HCT116 (cell line): ENCODE results near the gene IARS1. TPM values are rescaled to one million over a fixed set of nuclear protein-coding genes. Genes with fewer than 3 reads are reported as not detected.

Experiments used
- ATAC-seq: fragments of 200-7000 bp; cut with Tn5 transposase; 2 replicates; pipeline ENCODE4 v1.9.1; 2020; ENCODE audit warnings: mild to moderate bottlenecking, moderate library complexity
- BruUV-seq: library from RNA; stranded (reverse); fragments of 400-500 nt; replicated peaks from 2 replicates; lab custom pipeline; 2021; lab: Mats Ljungman, UMichigan
- CTCF ChIA-PET: fragments of 300-600 bp; sonication (Branson Sonifier 250); formaldehyde crosslinking; loops from one replicate; lab custom pipeline; 2021; ENCODE audit warnings: antibody characterized with exemption; lab: Charles Lee
- POLR2A ChIA-PET: fragments of 300-600, 350-600 bp; sonication (Branson Sonifier 250); formaldehyde crosslinking; loops from one replicate; lab custom pipeline; 2021; ENCODE audit warnings: antibody characterized with exemption; lab: Charles Lee
- RAD21 ChIA-PET, 2 experiments: fragments of 300-600 bp; sonication (Branson Sonifier 250); formaldehyde crosslinking; loops; one replicate each; lab custom pipeline; 2023; ENCODE audit warnings: low total read pairs in 2 of 2; ENCODE audit not compliant: uncharacterized antibody in 2 of 2, unreplicated experiment in 2 of 2, low non-redundant PET in 1 of 2; lab: Charles Lee
- DNase-seq: peaks from one replicate; pipeline ENCODE4 v3.0.0-alpha.2; 2010; ENCODE audit warnings: low read depth, low spot score
- H2AFZ ChIP-seq: fragments of 200-600 bp; shearing (Covaris generic), sonication (generic); 2 replicates; pipeline ENCODE4 v1.6.1; 2017; ENCODE audit warnings: low read depth, mixed run types, mixed read lengths, antibody characterized with exemption, low read length; ENCODE audit not compliant: poor library complexity, severe bottlenecking
- H3K27ac ChIP-seq: 2 replicates; pipeline ENCODE4 v1.5.1; 2012; ENCODE audit warnings: low read depth, low read length
- H3K27me3 ChIP-seq: fragments of 200-600 bp; sonication (generic); 2 replicates; pipeline ENCODE4 v1.6.1; 2016; ENCODE audit warnings: mixed run types, low read length, mixed read lengths; ENCODE audit not compliant: insufficient read depth
- H3K36me3 ChIP-seq, 2 experiments: fragments of 200-500 bp in 1 of 2; fragments of 200-600 bp in 1 of 2; sonication (Bioruptor generic) in 1 of 2; sonication (generic) in 1 of 2; 2 replicates each; pipeline versions ENCODE4 v1.5.1 to v1.6.1; 2014 to 2016; ENCODE audit warnings: low read length in 2 of 2, inconsistent platforms in 1 of 2, mixed read lengths in 1 of 2, mixed run types in 1 of 2; ENCODE audit not compliant: insufficient read depth in 2 of 2, control insufficient read depth in 1 of 2
- H3K4me1 ChIP-seq, 2 experiments: fragments of 200-600 bp in 1 of 2; sonication (generic) in 1 of 2; 2 replicates each; pipeline versions ENCODE4 v1.5.1 to v1.6.1; 2012 to 2017; ENCODE audit warnings: low read length in 2 of 2, inconsistent platforms in 1 of 2, mild to moderate bottlenecking in 1 of 2, mixed read lengths in 1 of 2, mixed run types in 1 of 2, moderate library complexity in 1 of 2; ENCODE audit not compliant: insufficient read depth in 2 of 2, control insufficient read depth in 1 of 2
- H3K4me2 ChIP-seq: fragments of 200-600 bp; sonication (generic); 2 replicates; pipeline ENCODE4 v1.6.1; 2017; ENCODE audit warnings: mixed run types, low read length, mixed read lengths
- H3K4me3 ChIP-seq, 2 experiments: fragments of 200-600 bp in 1 of 2; sonication (generic) in 1 of 2; replicated peaks in 1 of 2; 2 replicates each; pipeline ENCODE4 v1.5.1; 2011 to 2016; ENCODE audit warnings: low read length in 2 of 2, control low read depth in 1 of 2, low read depth in 1 of 2, mild to moderate bottlenecking in 1 of 2, mixed read lengths in 1 of 2, mixed run types in 1 of 2
- H3K79me2 ChIP-seq: fragments of 200-600 bp; sonication (generic); 2 replicates; pipeline ENCODE4 v1.6.1; 2017; ENCODE audit warnings: mild to moderate bottlenecking, mixed run types, low read length, moderate library complexity, mixed read lengths; ENCODE audit not compliant: insufficient read depth
- H3K9ac ChIP-seq: fragments of 200-600 bp; sonication (generic); 2 replicates; pipeline ENCODE4 v1.6.1; 2016; ENCODE audit warnings: low read length, mixed read lengths
- H3K9me2 ChIP-seq: fragments of 200-600 bp; sonication (generic), shearing (Covaris generic); 2 replicates; pipeline ENCODE4 v1.6.1; 2017; ENCODE audit warnings: mixed run types, mild to moderate bottlenecking, moderate library complexity; ENCODE audit not compliant: insufficient read depth
- H3K9me3 ChIP-seq, 2 experiments: fragments of 200-500 bp in 1 of 2; fragments of 200-600 bp in 1 of 2; sonication (Bioruptor generic) in 1 of 2; sonication (generic) in 1 of 2; 2 replicates each; pipeline ENCODE4 v1.6.1; 2014 to 2017; ENCODE audit warnings: low read length in 2 of 2, mixed read lengths in 2 of 2, inconsistent platforms in 1 of 2, low read depth in 1 of 2, mild to moderate bottlenecking in 1 of 2, mixed run types in 1 of 2, moderate library complexity in 1 of 2; ENCODE audit not compliant: control insufficient read depth in 1 of 2, insufficient read depth in 1 of 2
- H4K20me1 ChIP-seq: fragments of 200-600 bp; sonication (generic), shearing (Covaris generic); 2 replicates; pipeline ENCODE4 v1.6.1; 2017; ENCODE audit warnings: mixed run types, mild to moderate bottlenecking, moderate library complexity; ENCODE audit not compliant: insufficient read depth
- CBX3 ChIP-seq: IDR thresholded peaks from 2 replicates; pipeline ENCODE4 v1.6.1; 2012; ENCODE audit warnings: low read depth
- CEBPB ChIP-seq: IDR thresholded peaks from 2 replicates; pipeline ENCODE4 v1.6.1; 2012; ENCODE audit warnings: low read depth
- EGR1 ChIP-seq: IDR thresholded peaks from 2 replicates; pipeline ENCODE4 v1.6.1; 2012; ENCODE audit warnings: low read depth
- EZH2 ChIP-seq: fragments of 200-600 bp; sonication (generic); IDR thresholded peaks from 2 replicates; pipeline ENCODE4 v1.6.1; 2017; ENCODE audit warnings: antibody characterized with exemption, mixed run types
- EZH2phosphoT487 ChIP-seq: fragments of 200-600 bp; IDR thresholded peaks from 2 replicates; pipeline ENCODE4 v1.6.1; 2018; ENCODE audit warnings: antibody characterized with exemption, borderline replicate concordance
- POLR2AphosphoS5 ChIP-seq: IDR thresholded peaks from 2 replicates; pipeline ENCODE4 v1.6.1; 2011; ENCODE audit warnings: mild to moderate bottlenecking, low read depth, low read length, moderate library complexity
- RAD21 ChIP-seq: IDR thresholded peaks from 2 replicates; pipeline ENCODE4 v1.6.1; 2012; ENCODE audit warnings: low read depth, mild to moderate bottlenecking
- SIN3A ChIP-seq: IDR thresholded peaks from 2 replicates; pipeline ENCODE4 v1.6.1; 2012; ENCODE audit warnings: low read depth
- SP1 ChIP-seq: IDR thresholded peaks from 2 replicates; pipeline ENCODE4 v1.6.1; 2012; ENCODE audit warnings: low read depth
- YY1 ChIP-seq: IDR thresholded peaks from 2 replicates; pipeline ENCODE4 v1.6.1; 2011; ENCODE audit warnings: low read length, low read depth, moderate library complexity, mild to moderate bottlenecking; ENCODE audit not compliant: insufficient replicate concordance; ENCODE audit errors: extremely low read depth
- ZFX ChIP-seq: fragments of 450-650 bp; IDR thresholded peaks from 2 replicates; pipeline ENCODE4 v1.6.1; 2017
- intact Hi-C: fragments of 100-400 bp; cut with micrococcal nuclease; formaldehyde crosslinking; loops from 2 replicates; pipeline ENCODE4 v1.10.0; 2022
- microRNA-seq: library from miRNA; unstranded; fragments of <30 nt; microRNA quantifications from one replicate; pipeline ENCODE4, GENCODE V29; 2016; ENCODE audit warnings: borderline number of aligned reads
- total RNA-seq: library from RNA; stranded (reverse); gene quantifications from one replicate; pipeline ENCODE4 v1.2.1, GENCODE V29; 2021; ENCODE audit not compliant: unreplicated experiment
- TF ChIP-seq, protein P1 (sequence below): IDR thresholded peaks from 2 replicates; pipeline ENCODE4 v1.6.1; 2012
- TF ChIP-seq, protein P2 (sequence below): IDR thresholded peaks from 2 replicates; pipeline ENCODE4 v1.6.1; 2012
- TF ChIP-seq, protein P3 (sequence below): IDR thresholded peaks from 2 replicates; pipeline ENCODE4 v1.6.1; 2012; ENCODE audit warnings: low read depth

IARS1 gene
- total RNA-seq, 1 experiment from 2014 or later = 279 TPM

DNA sequence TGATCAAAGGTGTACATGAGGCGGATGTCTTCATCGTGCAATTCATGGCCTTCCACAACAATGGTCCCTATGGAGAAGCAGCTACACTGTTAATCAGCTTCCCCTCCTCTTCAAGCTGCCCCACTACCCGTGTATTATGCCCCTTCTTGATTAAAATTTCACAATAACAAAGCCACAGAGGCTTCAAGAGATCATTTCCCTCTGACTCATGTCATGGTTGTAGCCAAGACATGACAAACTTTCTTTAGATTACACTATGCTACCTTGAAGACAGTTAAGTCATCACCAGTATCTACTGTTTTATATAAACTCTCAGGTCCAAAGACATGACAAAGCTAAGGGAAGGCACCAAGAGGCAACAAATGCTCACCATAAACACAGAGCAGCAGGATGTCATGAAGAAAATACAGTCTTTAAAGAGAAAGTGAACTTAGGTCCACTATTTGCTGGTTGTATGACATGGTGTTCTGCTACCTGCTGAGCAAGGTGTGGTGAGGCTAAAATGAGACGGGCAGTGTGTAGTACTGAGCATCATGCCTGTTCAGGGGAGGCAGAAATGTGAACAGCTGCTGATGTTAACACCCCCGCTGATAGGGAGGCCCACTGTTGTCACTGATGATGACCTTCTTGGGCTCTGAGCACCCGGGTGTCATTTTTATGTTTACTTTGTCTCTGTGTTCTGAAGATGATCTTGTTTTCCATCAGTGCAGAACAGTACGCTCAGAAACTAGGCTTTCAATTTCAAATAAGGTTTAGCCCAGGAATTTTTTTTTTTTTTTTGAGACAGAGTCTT is 48.3 kb downstream of the IARS1 start:
- Histone ChIP-seq H3K9me3 (no peaks in the 10 kb centered on the region), H3K4me1 (no peaks in the 10 kb centered on the region), H2AFZ (no peak overlapping the region), H3K36me3 (peaks cover 75 to 88% of the 10 kb centered on the region in 2 experiments), H3K9ac (no peak overlapping the region), H3K27me3 (no peaks in the 10 kb centered on the region), H3K79me2 (peaks cover 12% of the 10 kb centered on the region; the same call in 1 of the 2 replicates), H3K9me2 (no peaks in the 10 kb centered on the region), H3K4me2 (no peak overlapping the region), H3K27ac (no peak overlapping the region), H4K20me1 (no peaks in the 10 kb centered on the region), H3K4me3 (no peak overlapping the region)
- BruUV-seq = no TSS peak
- ChIA-PET POLR2A (no interaction called here), CTCF (no interaction called here), RAD21 (interaction anchor here in 1 of 2 experiments (0.6 kb wide), 1 partner anchor 19 kb away, joined by 3 read pairs; no protein-coding TSS in a partner anchor)
- intact Hi-C loops = no loop called here
- DNase-seq = no peak
- TF ChIP-seq CEBPB (no peak), ZFX (no peak), SP1 (no peak), SIN3A (no peak), POLR2AphosphoS5 (no peak), EZH2phosphoT487 (no peak), YY1 (no peak), EGR1 (no peak), CBX3 (no peak), RAD21 (no peak), EZH2 (no peak)
- TF ChIP-seq, protein P1, sequence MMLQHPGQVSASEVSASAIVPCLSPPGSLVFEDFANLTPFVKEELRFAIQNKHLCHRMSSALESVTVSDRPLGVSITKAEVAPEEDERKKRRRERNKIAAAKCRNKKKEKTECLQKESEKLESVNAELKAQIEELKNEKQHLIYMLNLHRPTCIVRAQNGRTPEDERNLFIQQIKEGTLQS = no peak
- TF ChIP-seq, protein P2, sequence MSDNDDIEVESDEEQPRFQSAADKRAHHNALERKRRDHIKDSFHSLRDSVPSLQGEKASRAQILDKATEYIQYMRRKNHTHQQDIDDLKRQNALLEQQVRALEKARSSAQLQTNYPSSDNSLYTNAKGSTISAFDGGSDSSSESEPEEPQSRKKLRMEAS = no peak
- TF ChIP-seq, protein P3, sequence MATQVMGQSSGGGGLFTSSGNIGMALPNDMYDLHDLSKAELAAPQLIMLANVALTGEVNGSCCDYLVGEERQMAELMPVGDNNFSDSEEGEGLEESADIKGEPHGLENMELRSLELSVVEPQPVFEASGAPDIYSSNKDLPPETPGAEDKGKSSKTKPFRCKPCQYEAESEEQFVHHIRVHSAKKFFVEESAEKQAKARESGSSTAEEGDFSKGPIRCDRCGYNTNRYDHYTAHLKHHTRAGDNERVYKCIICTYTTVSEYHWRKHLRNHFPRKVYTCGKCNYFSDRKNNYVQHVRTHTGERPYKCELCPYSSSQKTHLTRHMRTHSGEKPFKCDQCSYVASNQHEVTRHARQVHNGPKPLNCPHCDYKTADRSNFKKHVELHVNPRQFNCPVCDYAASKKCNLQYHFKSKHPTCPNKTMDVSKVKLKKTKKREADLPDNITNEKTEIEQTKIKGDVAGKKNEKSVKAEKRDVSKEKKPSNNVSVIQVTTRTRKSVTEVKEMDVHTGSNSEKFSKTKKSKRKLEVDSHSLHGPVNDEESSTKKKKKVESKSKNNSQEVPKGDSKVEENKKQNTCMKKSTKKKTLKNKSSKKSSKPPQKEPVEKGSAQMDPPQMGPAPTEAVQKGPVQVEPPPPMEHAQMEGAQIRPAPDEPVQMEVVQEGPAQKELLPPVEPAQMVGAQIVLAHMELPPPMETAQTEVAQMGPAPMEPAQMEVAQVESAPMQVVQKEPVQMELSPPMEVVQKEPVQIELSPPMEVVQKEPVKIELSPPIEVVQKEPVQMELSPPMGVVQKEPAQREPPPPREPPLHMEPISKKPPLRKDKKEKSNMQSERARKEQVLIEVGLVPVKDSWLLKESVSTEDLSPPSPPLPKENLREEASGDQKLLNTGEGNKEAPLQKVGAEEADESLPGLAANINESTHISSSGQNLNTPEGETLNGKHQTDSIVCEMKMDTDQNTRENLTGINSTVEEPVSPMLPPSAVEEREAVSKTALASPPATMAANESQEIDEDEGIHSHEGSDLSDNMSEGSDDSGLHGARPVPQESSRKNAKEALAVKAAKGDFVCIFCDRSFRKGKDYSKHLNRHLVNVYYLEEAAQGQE = no peak
- no peak for ATAC-seq

Small RNA genes within 50 kb of the gene (microRNA-seq; reads per million reads assigned to microRNA genes)
- gene MIR3651 = not detected

Other genes starting within 250 kb of the IARS1 start
- gene SPTLC1, start 178.3 kb downstream of the IARS1 start, total RNA-seq = 81.7 TPM
- gene NOL8, start 31.7 kb upstream of the IARS1 start, total RNA-seq = 48.2 TPM
- gene CENPP, start 32.3 kb upstream of the IARS1 start, total RNA-seq = 7.0 TPM
- gene OGN, start 110.9 kb upstream of the IARS1 start, total RNA-seq = 0.15 TPM
- not detected for gene OMD, start 130.8 kb upstream of the IARS1 start, total RNA-seq
- gene ASPN, start 188.8 kb upstream of the IARS1 start, total RNA-seq = not detected
- gene ECM2, start 242.3 kb upstream of the IARS1 start, total RNA-seq = not detected